Embryonic facial prominence (tissue), 1 donor: ENCODE measurements around the gene WNT8B.

Experiments used
- DNase-seq: peaks from one replicate; pipeline ENCODE4 v3.0.0-alpha.2; 2016; ENCODE audit errors: extremely low spot score

Gene WNT8B

DNA sequence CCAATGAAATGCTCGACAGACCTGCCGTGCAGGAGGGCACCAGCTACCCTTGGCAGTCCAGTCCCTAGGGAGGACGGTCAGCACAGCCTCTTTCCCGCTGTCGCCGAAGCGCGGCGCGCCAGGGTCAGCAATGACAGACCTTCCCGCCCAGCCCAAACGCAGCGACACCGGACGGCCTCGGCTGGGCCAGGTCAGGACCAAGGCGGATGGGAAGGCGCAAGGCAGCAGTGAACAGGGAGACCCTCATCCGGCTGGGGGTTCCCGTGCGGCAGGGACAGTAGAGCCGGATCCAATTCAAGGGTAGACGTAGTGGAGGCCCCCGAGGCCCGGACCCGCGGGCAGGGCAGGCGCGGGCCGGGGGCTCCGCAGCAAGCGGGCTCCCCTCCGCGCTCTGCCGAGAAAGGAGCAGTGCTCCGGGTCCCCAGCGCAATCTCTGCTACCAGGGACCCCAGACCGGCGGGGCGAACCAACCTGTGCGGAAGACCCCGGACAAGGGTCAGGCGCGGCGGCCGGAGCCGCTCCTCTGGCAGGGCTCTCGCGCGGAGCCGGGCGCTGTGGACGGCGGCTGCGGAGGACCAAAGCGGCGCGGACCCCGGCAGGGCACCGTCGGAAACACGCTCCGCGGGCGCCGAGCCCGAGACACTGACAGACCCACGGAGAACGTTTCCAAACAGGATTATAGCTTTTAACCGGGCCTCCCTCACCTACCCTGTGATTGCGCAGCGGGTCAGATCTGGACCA is 56.7 kb downstream of the WNT8B start, which contains the start of gene SEC31B:
TSS of gene SEC31B (minus strand) at position 551 of the 741 bp plus-strand sequence. CDS start 2,909 bp downstream, outside the sequence.
- no peak for DNase-seq

DNA sequence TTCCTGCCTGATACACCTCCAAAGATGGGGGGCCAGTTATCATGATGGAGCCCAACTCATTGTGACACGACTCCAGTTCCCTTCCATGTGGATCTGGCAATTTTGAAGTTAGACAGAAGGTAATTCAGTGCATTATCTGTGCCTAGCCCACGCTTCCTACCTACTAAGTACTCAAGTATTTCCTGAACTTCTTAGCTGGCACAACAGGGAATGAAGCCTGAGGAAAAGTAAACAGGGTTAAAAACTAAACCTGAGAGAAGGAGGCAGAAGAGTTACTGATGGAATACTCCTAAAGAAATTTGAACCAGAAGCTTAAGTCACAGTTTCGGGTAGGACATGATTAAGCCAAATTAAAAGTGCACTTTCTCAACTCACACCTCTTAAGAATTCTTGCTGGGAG is 58.0 kb downstream of the WNT8B start:
- DNase-seq: no peak

DNA sequence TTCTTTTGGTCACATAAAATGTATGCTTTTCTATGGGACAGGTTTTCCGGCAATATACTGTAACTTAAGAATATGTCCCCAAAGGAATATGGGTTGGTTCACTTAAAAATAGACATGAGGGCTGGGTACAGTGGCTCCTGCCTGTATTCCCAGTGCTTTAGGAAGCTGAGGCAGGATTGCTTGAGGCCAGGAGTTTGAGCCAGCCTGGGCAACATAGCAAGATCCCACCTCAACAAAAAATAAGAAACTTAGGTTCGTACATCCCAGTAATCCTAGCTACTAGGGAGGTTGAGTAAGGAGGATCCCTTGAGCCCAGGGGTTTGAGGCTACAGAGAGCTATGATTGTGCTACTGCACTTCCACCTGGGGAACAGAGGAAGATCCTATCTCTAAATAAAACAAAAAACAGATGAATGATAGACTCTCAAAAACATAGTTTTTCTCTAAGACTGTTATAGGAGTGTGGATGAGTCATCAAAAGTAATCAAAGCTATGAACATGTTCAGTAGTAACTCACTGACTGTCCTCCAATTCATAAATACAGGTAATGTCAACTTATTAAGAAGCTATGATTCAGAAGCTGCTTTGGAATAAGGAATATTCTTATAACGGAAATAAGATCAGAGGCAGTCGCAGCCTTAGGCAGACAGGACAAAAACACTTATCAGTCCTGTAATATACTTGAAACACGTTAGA is 59.4 kb downstream of the WNT8B start:
- DNase-seq: no peak

DNA sequence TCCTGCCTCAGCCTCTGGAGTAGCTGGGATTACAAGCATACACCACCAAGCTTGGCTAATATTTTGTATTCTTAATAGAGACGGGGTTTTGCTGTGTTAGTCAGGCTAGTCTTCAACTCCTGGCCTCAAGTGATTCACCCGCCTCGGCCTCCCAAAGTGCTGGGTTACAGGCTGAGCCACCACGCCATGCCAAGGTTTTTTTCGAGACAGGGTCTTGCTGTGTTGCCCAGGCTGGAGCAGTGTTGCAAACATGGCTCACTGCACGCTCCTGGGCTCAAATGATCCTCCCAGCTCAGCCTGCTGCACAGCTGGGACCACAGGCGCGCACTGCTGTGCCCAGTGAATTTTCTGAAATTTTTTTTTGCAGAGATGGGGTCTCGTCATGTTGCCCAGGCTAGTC is 60.1 kb downstream of the WNT8B start:
- DNase-seq: no peak

DNA sequence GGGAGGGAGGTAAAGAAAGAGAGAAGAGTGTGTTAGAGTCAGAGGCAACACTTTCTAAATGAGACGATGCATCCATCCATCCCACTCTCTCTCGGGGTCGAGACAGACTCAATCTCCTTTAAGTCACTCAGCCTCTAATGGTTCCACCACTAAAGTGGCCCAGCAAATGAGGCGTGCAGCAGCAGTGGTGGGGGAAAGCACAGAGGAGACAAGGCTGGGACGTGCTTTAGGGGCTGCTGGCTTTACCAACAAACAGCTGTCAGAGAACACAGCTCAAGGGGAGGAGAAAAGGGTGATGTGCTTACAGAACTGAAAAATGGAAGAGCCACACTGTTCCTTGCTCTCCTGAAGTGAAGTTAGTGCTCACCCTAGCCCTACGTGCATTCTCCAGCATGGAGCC is 61.4 kb downstream of the WNT8B start:
- DNase-seq: no peak

DNA sequence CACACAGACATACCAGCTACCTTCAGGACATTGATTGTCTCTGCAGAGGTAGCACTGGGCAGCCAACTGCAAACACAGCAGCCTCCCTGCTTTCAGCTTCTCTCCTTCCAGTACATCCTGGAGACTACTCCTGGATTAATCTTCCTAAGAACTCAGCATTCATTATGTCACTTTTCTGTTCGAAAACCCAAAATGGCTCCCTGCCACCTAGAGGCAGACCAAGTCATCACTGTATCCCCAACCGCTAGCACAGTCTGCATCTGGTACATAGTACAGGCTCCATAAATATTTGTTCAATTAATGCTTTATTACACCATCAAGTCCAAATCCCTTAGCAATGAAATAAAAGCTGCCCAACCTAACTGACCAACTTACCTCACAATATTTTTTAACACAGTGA is 61.8 kb downstream of the WNT8B start:
- no peak for DNase-seq

DNA sequence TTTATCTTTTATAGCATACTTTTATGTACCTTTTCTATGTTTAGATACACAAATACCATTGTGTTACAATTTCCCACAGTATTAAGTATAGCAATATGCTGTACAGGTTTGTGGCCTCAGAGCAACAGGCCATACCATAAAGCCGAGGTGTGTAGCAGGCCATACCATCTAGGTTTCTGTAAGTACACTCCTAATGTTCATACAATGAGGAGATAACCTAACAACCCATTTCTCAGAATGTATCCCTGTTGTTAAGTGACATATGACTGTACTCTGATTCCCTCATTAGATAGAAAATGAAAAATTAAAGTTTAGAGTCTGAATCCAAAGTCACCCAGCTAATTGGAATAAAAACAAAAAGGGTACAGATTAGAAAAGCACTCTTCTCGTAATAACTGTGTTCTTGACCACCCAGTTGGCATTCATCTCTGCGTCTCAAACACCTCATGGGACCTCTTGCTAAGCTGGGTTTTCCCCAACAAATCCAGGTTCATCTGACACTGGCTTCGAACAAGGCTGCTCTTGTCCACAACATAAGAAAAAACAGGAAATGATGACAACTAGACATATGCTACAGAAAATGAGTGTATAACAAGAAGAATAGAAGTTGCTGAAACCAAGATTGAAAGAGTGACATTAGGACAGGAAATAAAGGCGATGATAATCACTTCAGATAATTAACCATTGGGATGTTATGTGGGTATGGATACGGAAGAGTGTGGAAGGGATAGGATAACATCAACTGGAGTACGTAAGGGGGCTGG is 65.5 kb downstream of the WNT8B start:
- DNase-seq: no peak

DNA sequence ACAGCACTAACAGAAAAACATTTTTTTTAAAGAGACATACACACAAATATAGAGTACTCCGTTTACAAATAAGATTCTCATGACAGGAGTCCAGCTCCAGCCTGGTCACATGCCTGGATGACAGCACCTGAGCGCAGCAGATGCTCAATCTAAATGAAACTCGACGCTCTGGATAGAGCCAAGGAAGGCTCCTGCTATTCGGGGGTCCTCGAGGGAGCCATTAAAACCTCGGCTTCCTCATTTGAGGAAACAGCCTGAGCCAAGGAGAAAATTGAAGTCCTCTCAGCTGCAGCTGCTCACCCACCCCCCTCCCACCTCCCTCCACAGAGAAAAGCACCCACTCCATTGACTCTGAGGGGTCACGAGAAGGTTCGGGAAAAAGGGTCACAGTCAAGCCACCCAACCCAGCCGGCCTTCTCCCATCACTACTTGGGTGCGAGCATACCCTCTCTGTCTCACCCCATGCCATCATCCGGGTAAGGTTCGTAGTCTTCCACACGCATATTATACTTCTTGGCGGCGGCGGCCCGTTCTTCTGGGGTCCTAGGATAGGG is 66.2 kb downstream of the WNT8B start:
- peak; percentile 66 for DNase-seq

DNA sequence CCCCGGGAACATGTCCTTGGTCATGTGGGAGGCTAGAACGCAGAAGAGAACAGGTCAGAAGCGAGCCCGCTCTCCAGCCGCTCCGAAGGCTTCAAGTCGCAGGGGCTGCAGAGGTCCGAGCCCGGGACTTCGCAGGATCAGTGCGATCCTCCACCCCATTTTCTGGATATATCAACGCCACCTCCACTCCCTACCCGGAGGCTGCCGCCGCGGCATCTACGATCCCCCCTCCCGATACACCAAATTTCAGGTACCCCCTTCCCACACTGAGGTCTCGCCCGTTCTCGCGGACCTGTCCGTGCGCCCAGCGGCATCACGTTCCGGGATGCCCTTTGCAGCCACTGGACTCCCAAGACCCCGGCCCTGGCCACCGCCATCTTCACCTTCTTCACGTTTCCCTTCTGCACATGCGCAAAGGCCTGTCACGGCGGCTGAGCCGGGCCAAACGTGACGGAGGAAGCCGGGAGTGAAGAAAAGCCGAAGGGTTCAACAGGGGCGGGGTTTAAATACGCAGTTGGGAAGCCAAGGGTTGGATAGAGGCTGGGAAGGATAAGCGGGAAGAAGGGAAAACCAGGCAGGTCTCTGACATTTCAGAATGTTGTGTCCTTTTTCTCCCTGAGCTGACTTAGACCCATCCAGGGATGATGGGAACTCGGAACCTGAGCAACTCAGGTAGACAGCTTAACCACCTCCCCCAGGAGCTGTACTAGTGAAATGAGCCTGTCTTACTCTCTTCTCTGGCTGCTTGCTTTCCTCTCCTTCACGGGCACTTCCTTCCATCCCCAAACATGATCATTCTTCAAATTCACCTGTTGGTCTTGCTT is 66.9 kb downstream of the WNT8B start, which contains the start of gene NDUFB8:
TSS of gene NDUFB8 (minus strand) at position 397 of the 824 bp plus-strand sequence. CDS start at position 377, 20 bp downstream.
- DNase-seq: peak; percentile 76

DNA sequence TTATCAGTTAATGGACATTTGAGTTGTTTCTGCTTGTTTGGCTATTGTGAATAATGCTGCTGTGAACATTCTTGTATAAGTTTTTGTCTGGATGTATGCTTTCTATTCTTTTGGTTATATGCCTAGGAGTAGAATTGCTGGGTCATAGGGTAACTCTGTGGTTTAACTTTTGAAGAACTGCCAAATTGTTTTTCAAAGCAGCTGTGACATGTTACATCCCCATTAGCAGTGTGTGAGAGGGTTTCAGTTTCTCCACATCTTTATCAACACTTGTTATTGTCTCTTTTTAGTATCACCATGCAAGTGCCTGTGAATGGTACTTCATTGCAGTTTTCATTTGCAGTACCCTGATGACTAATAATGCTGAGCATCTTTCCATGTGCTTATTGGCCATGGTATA is 69.0 kb downstream of the WNT8B start:
- no peak for DNase-seq
